Measurements from ENCODE around the gene UBP1. TPM values are rescaled to one million over a fixed set of nuclear protein-coding genes. Genes with fewer than 3 reads are reported as not detected.
"Not testable (repeated sequence)": the region's sequence is repeated elsewhere in the genome, so short reads cannot be mapped to it uniquely, and the experiment has no call there.

Gene UBP1
- total and polyA plus RNA-seq, 4 donors = 6.8 to 36.9 (median 16.5) TPM

DNA sequence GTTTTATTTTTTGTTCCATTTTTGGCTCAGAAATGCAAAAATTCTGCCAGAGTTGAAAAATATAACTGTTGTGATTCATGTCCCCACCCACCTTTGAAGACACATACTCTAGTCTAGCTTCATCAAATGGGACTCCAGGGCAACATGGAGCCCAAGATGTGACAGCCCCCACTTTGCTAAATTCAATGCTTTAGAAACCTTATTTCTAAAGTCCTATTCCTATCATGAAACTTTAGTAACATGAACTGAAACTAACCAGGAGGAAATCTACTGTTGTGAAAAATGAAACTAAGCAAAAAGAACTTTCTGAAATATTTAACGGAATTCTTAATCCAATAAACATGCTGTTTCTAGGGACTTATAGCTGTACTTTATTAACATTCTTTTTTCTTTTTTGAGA lies 20.3 kb downstream of the UBP1 start:
- Histone ChIP-seq H3K27ac (ENCODE audit: low read depth in 1 of 2, low read length in 2 of 2) (no peak overlapping the region), H3K4me3 (ENCODE audit: low read depth in 1 of 3, low read length in 3 of 3) (no peak overlapping the region), H3K9me3 (ENCODE audit: control insufficient read depth in 4 of 4, low read length in 3 of 4) (no peaks in the 10 kb centered on the region), H3K27me3 (ENCODE audit: control insufficient read depth in 4 of 4, insufficient read depth in 4 of 4, low read length in 3 of 4) (no peaks in the 10 kb centered on the region), H3K36me3 (ENCODE audit: control insufficient read depth in 4 of 4, insufficient read depth in 3 of 4, low read depth in 1 of 4, low read length in 3 of 4) (peaks cover 1 to 16% (median 9%) of the 10 kb centered on the region in 4 donors), H3K4me1 (ENCODE audit: control insufficient read depth in 4 of 4, insufficient read depth in 4 of 4, low read length in 3 of 4) (peaks cover 0 to 8% (median 3%) of the 10 kb centered on the region in 4 donors), H3K9ac (ENCODE audit: low read depth in 1 of 2, low read length in 2 of 2) (no peak overlapping the region)
- TF ChIP-seq EGR1 (IDR thresholded peaks at IDR 0.05; ENCODE audit: low read depth in 2 of 2) (no peak), RAD21 (IDR thresholded peaks at IDR 0.05) (no peak), NR2F2 (IDR thresholded peaks at IDR 0.05) (no peak), RXRA (IDR thresholded peaks at IDR 0.05) (no peak), SP1 (IDR thresholded peaks at IDR 0.05) (no peak), FOXA1 (IDR thresholded peaks at IDR 0.05) (no peak), FOXA2 (IDR thresholded peaks at IDR 0.05) (no peak), HNF4G (IDR thresholded peaks at IDR 0.05) (no peak), JUND (IDR thresholded peaks at IDR 0.05) (no peak)
- TF ChIP-seq, protein P1, sequence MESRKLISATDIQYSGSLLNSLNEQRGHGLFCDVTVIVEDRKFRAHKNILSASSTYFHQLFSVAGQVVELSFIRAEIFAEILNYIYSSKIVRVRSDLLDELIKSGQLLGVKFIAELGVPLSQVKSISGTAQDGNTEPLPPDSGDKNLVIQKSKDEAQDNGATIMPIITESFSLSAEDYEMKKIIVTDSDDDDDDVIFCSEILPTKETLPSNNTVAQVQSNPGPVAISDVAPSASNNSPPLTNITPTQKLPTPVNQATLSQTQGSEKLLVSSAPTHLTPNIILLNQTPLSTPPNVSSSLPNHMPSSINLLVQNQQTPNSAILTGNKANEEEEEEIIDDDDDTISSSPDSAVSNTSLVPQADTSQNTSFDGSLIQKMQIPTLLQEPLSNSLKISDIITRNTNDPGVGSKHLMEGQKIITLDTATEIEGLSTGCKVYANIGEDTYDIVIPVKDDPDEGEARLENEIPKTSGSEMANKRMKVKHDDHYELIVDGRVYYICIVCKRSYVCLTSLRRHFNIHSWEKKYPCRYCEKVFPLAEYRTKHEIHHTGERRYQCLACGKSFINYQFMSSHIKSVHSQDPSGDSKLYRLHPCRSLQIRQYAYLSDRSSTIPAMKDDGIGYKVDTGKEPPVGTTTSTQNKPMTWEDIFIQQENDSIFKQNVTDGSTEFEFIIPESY (IDR thresholded peaks at IDR 0.05) = no peak
- TF ChIP-seq, protein P2, sequence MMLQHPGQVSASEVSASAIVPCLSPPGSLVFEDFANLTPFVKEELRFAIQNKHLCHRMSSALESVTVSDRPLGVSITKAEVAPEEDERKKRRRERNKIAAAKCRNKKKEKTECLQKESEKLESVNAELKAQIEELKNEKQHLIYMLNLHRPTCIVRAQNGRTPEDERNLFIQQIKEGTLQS (IDR thresholded peaks at IDR 0.05) = no peak
- TF ChIP-seq, protein P3, sequence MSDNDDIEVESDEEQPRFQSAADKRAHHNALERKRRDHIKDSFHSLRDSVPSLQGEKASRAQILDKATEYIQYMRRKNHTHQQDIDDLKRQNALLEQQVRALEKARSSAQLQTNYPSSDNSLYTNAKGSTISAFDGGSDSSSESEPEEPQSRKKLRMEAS (IDR thresholded peaks at IDR 0.05) = no peak
- TF ChIP-seq, protein P4, sequence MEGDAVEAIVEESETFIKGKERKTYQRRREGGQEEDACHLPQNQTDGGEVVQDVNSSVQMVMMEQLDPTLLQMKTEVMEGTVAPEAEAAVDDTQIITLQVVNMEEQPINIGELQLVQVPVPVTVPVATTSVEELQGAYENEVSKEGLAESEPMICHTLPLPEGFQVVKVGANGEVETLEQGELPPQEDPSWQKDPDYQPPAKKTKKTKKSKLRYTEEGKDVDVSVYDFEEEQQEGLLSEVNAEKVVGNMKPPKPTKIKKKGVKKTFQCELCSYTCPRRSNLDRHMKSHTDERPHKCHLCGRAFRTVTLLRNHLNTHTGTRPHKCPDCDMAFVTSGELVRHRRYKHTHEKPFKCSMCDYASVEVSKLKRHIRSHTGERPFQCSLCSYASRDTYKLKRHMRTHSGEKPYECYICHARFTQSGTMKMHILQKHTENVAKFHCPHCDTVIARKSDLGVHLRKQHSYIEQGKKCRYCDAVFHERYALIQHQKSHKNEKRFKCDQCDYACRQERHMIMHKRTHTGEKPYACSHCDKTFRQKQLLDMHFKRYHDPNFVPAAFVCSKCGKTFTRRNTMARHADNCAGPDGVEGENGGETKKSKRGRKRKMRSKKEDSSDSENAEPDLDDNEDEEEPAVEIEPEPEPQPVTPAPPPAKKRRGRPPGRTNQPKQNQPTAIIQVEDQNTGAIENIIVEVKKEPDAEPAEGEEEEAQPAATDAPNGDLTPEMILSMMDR (IDR thresholded peaks at IDR 0.05; ENCODE audit: low read depth, low read length, missing input control) = no peak
- no peak for DNase-seq (ENCODE audit: low spot score)
- WGBS = 89% methylated on average over 1 of the region's 1 CpG

DNA sequence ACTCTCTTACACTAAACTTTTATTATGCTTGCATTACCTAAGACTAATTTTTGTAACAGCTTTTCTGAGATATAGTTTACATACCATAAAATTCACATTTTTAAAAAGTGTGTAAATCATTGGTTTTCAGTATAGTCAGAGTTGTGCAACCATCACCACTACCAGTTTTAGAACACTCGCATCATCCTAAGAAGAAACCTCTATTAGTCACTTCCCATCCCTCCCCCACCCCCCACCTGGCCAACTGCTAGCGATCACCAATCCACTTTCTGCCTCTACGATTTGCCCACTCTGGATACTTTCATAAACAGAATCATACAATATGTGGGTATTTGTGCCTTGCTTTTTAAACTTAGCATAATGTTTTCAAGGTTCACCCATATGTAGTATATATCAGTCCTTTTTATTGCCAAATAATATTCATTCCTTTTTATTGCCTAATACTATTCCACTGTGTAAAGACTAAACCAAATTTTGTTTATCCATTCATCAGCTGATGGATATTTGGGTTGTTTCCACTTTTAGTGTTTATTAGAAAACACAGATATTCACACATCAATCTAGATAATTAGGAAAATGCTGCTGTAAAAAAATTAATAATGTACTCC lies 23.0 kb downstream of the UBP1 start:
- no peak for DNase-seq (ENCODE audit: low spot score)
- TF ChIP-seq YY1 (IDR thresholded peaks at IDR 0.05) (no peak), TAF1 (conservative IDR thresholded peaks at IDR 0.05) (no peak)
- TF ChIP-seq, protein P4 (IDR thresholded peaks at IDR 0.05; ENCODE audit: low read depth, low read length, missing input control) = no peak
- TF ChIP-seq, protein P2 (IDR thresholded peaks at IDR 0.05) = no peak
- H3K4me1 ChIP-seq (ENCODE audit: control insufficient read depth in 4 of 4, insufficient read depth in 4 of 4, low read length in 3 of 4) = no peaks in the 10 kb centered on the region
- no peaks in the 10 kb centered on the region for H3K9me3 ChIP-seq (ENCODE audit: control insufficient read depth in 4 of 4, low read length in 3 of 4)
- H3K27me3 ChIP-seq (ENCODE audit: control insufficient read depth in 4 of 4, insufficient read depth in 4 of 4, low read length in 3 of 4) = no peaks in the 10 kb centered on the region
- no peak overlapping the region for H3K9ac ChIP-seq (ENCODE audit: low read depth in 1 of 2, low read length in 2 of 2)
- peaks cover 8 to 22% (median 15%) of the 10 kb centered on the region in 4 donors for H3K36me3 ChIP-seq (ENCODE audit: control insufficient read depth in 4 of 4, insufficient read depth in 3 of 4, low read depth in 1 of 4, low read length in 3 of 4)
- WGBS = 90% methylated on average over 3 of the region's 3 CpGs
- H3K27ac ChIP-seq (ENCODE audit: low read depth in 1 of 2, low read length in 2 of 2) = no peak overlapping the region
- no peak overlapping the region for H3K4me3 ChIP-seq (ENCODE audit: low read depth in 1 of 3, low read length in 3 of 3)

DNA sequence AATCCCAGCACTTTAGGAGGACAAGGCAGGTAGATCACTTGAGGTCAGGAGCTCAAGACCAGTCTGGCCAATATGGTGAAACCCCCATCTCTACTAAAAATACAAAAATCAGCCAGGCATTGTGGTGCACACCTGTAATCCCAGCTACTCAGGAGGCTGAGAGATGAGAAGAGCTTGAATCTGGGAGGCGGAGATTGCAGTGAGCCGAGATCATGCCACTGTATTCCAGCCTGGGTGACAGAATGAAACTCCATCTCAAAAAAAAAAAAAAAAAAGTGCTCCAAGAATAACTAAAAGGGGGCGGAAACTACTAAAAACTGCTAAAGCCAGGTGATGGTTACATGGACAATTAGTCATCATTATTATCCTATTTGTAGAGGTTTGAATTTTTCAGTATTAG lies 29.4 kb downstream of the UBP1 start:
- not testable (repeated sequence) for H3K27me3 ChIP-seq (ENCODE audit: control insufficient read depth in 4 of 4, insufficient read depth in 4 of 4, low read length in 3 of 4); H3K9ac ChIP-seq (ENCODE audit: low read depth in 1 of 2, low read length in 2 of 2); H3K4me3 ChIP-seq (ENCODE audit: low read depth in 1 of 3, low read length in 3 of 3); H3K9me3 ChIP-seq (ENCODE audit: control insufficient read depth in 4 of 4, low read length in 3 of 4); H3K27ac ChIP-seq (ENCODE audit: low read depth in 1 of 2, low read length in 2 of 2); DNase-seq (ENCODE audit: low spot score); H3K4me1 ChIP-seq (ENCODE audit: control insufficient read depth in 4 of 4, insufficient read depth in 4 of 4, low read length in 3 of 4)
- WGBS = 96% methylated on average over 3 of the region's 3 CpGs
- peaks cover 6 to 54% (median 50%) of the 10 kb centered on the region in 4 donors for H3K36me3 ChIP-seq (ENCODE audit: control insufficient read depth in 4 of 4, insufficient read depth in 3 of 4, low read depth in 1 of 4, low read length in 3 of 4)

Data from liver (tissue), 9 donors.